GM12801 (cell line): ENCODE data around the gene SLC39A11.

ENCODE experiments used
- TF ChIP-seq, protein P1 (sequence below): IDR thresholded peaks from one replicate; pipeline ENCODE4 v1.5.1; 2011; ENCODE audit warnings: control low read depth; ENCODE audit not compliant: insufficient read length; ENCODE audit errors: extremely low read depth

Gene SLC39A11

DNA sequence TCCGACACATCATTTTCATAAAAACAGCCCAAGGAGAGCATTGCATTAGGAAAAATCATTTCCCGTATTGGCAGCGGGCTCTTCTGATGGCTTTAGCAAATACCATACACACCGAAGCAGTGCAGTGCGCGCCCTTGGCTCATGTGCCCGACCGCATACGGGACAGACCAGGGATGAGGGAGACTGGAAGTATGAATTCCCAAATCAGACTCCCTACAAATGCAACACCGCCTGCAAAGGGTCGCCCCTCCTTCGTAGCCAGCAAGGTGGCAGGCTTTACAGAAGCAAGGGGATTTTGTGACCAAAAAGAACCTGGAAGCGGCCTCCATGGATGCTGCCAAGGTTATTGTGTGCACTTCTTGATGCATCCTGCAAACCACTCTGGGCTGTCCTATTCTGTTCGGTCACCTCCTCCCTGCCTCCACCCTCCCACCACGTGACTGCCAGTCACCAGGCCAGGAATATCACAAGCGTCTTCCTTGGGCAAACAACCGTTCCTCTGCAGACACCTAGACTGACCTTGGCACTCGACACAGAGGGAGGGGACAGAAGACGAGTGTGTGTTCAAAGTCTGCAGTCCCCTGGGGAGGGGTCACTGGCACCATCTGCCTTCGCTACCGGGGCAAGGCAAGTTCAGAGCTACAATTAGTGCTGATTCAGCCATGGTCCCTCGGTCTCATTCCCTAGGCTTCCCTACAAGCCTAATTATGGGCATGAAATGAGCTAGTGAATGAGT, 460.4 kb downstream of the SLC39A11 start:
- TF ChIP-seq, protein P1, sequence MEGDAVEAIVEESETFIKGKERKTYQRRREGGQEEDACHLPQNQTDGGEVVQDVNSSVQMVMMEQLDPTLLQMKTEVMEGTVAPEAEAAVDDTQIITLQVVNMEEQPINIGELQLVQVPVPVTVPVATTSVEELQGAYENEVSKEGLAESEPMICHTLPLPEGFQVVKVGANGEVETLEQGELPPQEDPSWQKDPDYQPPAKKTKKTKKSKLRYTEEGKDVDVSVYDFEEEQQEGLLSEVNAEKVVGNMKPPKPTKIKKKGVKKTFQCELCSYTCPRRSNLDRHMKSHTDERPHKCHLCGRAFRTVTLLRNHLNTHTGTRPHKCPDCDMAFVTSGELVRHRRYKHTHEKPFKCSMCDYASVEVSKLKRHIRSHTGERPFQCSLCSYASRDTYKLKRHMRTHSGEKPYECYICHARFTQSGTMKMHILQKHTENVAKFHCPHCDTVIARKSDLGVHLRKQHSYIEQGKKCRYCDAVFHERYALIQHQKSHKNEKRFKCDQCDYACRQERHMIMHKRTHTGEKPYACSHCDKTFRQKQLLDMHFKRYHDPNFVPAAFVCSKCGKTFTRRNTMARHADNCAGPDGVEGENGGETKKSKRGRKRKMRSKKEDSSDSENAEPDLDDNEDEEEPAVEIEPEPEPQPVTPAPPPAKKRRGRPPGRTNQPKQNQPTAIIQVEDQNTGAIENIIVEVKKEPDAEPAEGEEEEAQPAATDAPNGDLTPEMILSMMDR: no peak

GRCh38 chr17:72631568-72631948, 460.9 kb downstream of the SLC39A11 start:
- TF ChIP-seq, protein P1: no peak

DNA sequence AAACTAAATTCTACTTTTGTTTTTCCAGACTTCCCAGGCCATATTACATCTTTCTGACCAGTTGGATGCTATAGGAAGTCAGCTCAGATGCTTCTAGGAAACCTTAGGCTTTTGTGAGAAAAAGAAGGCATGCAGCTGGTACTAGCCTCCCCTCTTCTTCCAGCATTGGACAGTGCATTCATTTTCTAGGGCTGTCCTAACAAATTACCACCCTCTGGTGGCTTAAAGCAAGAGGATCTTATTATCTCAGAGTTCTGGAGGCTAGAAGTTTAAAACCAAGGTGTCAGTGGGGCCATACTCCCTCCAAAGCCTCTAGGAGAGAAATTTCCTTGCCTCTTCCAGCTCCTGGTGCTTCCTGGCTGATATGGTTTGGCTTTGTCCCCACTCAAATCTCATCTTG, 467.8 kb downstream of the SLC39A11 start:
- TF ChIP-seq, protein P1: no peak

DNA sequence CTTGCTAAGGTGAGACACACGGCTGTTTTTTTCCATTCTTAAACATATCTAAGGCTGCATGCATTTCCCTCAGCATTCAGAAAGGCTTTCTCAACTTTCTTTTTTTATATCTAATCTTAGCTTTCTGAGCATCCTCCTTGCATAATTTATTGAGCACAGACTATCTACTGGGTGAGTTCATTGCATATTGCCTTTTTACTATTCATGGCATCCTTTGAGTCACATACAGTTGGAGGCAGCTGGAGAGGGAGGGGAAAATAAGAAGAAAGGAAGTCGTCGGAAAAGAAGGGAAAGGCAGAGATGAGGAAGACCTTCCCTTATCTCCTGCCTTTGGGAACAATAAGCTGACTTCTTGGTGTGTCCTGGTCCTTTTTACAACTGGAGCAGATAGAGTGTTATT, 468.3 kb downstream of the SLC39A11 start:
- TF ChIP-seq, protein P1: no peak

DNA sequence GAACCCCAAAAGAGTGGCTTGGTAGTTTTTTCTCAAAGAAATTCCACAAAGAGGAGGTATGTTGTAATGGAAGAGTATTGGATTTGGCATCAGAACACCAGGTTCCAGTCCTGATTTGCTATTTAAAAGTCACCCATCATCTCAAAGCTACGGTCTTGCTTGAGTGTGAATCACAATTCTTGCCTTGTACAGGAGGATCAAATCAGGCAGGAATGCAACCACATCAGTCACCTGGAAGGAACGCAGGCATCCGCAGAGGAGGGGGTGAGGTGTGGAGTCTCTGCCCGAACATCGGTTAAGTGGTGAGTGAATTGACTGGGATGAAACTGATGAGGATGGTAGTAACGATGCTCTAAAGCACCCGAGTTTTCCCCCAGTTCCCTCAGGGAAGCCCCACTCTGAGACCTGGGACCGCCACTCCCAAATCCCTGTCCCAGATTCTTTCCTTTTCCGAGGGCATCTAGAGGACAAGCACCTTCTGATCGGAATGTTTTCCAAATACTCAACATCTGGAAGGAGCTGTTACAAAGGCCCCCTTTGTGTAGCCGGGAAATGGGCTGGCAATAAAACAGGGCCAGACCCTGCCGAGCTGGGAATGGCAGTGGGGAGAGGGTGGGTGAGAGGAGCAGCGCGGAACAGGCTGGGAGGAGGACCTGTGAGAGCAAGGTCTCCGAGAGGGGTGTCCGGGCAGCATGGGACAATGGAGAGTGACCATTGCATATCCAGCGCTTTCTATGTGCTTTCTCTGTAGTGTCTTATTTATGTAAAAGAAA, 469.6 kb downstream of the SLC39A11 start:
- TF ChIP-seq, protein P1: no peak

DNA sequence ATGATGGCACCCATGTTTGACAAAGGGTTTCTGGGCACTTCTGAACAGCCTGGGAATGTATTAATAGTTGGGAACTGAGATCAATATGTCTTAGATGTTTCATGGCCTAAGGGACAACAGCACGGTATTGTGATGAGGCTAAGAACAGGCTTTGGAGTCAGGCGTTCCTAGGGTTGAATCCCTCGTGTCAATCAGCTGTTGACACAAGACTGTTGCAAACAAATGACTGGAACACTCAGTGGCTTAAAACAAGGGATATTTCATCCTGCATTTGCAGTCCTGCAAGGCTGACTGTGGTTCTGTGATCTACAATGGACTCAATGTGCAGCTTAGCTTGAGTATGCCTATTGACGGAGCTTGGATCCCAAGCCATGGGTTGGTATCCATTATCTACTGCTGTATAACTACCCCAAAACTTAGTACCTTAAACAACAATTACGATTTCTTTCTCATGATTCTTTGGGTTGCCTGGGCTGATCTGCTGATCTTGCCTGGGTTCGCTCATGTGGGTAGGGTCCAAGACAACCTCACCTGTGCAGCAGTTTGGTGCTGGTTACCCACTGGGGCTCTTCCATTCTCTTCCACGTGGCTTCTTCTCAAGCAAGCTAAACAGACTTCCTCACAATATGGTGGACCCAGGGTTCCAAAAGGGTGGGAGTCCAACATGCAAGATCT, 472.4 kb downstream of the SLC39A11 start:
- TF ChIP-seq, protein P1: no peak

GRCh38 chr17:72618001-72618509, 474.4 kb downstream of the SLC39A11 start:
- TF ChIP-seq, protein P1: no peak
